H9 (cell line): ENCODE measurements around the gene HSD17B2. TPM values are rescaled to one million over a fixed set of nuclear protein-coding genes. Genes with fewer than 3 reads are reported as not detected.

Experiments
- DNase-seq: peaks from one replicate; pipeline ENCODE4 v3.0.0-alpha.2; 2017
- H2AFZ ChIP-seq: one replicate; pipeline ENCODE4 v1.6.1; 2013; ENCODE audit warnings: mild to moderate bottlenecking, low read length, control low read depth, moderate library complexity
- H2AK5ac ChIP-seq: 2 replicates; pipeline ENCODE4 v1.6.1; 2013; ENCODE audit warnings: low read length, control low read depth, mixed read lengths; ENCODE audit not compliant: insufficient read length
- H2BK120ac ChIP-seq: one replicate; pipeline ENCODE4 v1.6.1; 2013; ENCODE audit warnings: low read depth, mild to moderate bottlenecking, low read length, control low read depth, inconsistent platforms; ENCODE audit not compliant: poor library complexity, severe bottlenecking
- H2BK12ac ChIP-seq: 2 replicates; pipeline ENCODE4 v1.6.1; 2013; ENCODE audit warnings: low read length, control low read depth, mixed read lengths, low read depth; ENCODE audit not compliant: insufficient read length
- H2BK15ac ChIP-seq: 2 replicates; pipeline ENCODE4 v1.6.1; 2013; ENCODE audit warnings: low read depth, low read length, control low read depth
- H2BK20ac ChIP-seq: one replicate; pipeline ENCODE4 v1.6.1; 2013; ENCODE audit warnings: low read depth, mild to moderate bottlenecking, low read length, control low read depth, inconsistent platforms; ENCODE audit not compliant: poor library complexity, severe bottlenecking
- H2BK5ac ChIP-seq: 2 replicates; pipeline ENCODE4 v1.6.1; 2013; ENCODE audit warnings: low read length, control low read depth, mixed read lengths; ENCODE audit not compliant: insufficient read length
- H3K14ac ChIP-seq: 2 replicates; pipeline ENCODE4 v1.6.1; 2013; ENCODE audit warnings: low read length, control low read depth; ENCODE audit not compliant: insufficient read depth
- H3K18ac ChIP-seq: 2 replicates; pipeline ENCODE4 v1.6.1; 2013; ENCODE audit warnings: low read depth, mild to moderate bottlenecking, mixed read lengths, low read length, control low read depth; ENCODE audit not compliant: insufficient read length
- H3K23ac ChIP-seq: 2 replicates; pipeline ENCODE4 v1.6.1; 2013; ENCODE audit warnings: low read length, control low read depth, mixed read lengths, low read depth; ENCODE audit not compliant: insufficient read length
- H3K23me2 ChIP-seq: 2 replicates; pipeline ENCODE4 v1.6.1; 2013; ENCODE audit warnings: low read depth, mild to moderate bottlenecking, mixed read lengths, low read length, control low read depth; ENCODE audit not compliant: insufficient read length, poor library complexity, severe bottlenecking
- H3K27ac ChIP-seq: 2 replicates; pipeline ENCODE4 v1.5.1; 2013; ENCODE audit warnings: low read length, control low read depth, mixed read lengths, low read depth; ENCODE audit not compliant: insufficient read length
- H3K27me3 ChIP-seq: 2 replicates; pipeline ENCODE4 v1.6.1; 2013; ENCODE audit warnings: low read length, control low read depth, inconsistent platforms; ENCODE audit not compliant: insufficient read depth
- H3K4ac ChIP-seq: 2 replicates; pipeline ENCODE4 v1.6.1; 2013; ENCODE audit warnings: low read depth, mild to moderate bottlenecking, control low read depth, inconsistent platforms, low read length, moderate library complexity
- H3K4me1 ChIP-seq: 2 replicates; pipeline ENCODE4 v1.6.1; 2013; ENCODE audit warnings: low read length, control low read depth, inconsistent platforms; ENCODE audit not compliant: insufficient read depth
- H3K4me2 ChIP-seq: 2 replicates; pipeline ENCODE4 v1.6.1; 2013; ENCODE audit warnings: low read length, control low read depth, mixed read lengths; ENCODE audit not compliant: insufficient read length, insufficient read depth
- H3K56ac ChIP-seq: 2 replicates; pipeline ENCODE4 v1.6.1; 2013; ENCODE audit warnings: low read depth, mild to moderate bottlenecking, mixed read lengths, low read length, control low read depth; ENCODE audit not compliant: insufficient read length
- H3K79me1 ChIP-seq: 2 replicates; pipeline ENCODE4 v1.6.1; 2013; ENCODE audit warnings: low read depth, mild to moderate bottlenecking, moderate library complexity, low read length, control low read depth, inconsistent platforms; ENCODE audit not compliant: insufficient read depth, poor library complexity, severe bottlenecking
- H3K79me2 ChIP-seq: 2 replicates; pipeline ENCODE4 v1.6.1; 2013; ENCODE audit warnings: low read length, control low read depth, inconsistent platforms; ENCODE audit not compliant: insufficient read depth
- H3K9ac ChIP-seq: 2 replicates; pipeline ENCODE4 v1.6.1; 2013; ENCODE audit warnings: low read length, control low read depth, mixed read lengths; ENCODE audit not compliant: insufficient read length; ENCODE audit errors: extremely low read depth
- H3K9me3 ChIP-seq: one replicate; pipeline ENCODE4 v1.6.1; 2013; ENCODE audit warnings: low read depth, low read length, inconsistent platforms; ENCODE audit not compliant: control insufficient read depth
- H3T11ph ChIP-seq: one replicate; pipeline ENCODE4 v1.6.1; 2013; ENCODE audit warnings: mild to moderate bottlenecking, low read length, control low read depth, inconsistent platforms
- H4K20me1 ChIP-seq: one replicate; pipeline ENCODE4 v1.6.1; 2013; ENCODE audit not compliant: control insufficient read depth, insufficient read length, insufficient read depth
- H4K5ac ChIP-seq: 2 replicates; pipeline ENCODE4 v1.6.1; 2013; ENCODE audit warnings: low read depth, mild to moderate bottlenecking, mixed read lengths, low read length, control low read depth; ENCODE audit not compliant: insufficient read length
- H4K8ac ChIP-seq: replicated peaks from 2 replicates; pipeline ENCODE4 v1.6.1; 2013; ENCODE audit warnings: low read length, control low read depth, mixed read lengths, low read depth; ENCODE audit not compliant: insufficient read length
- H4K91ac ChIP-seq: 2 replicates; pipeline ENCODE4 v1.6.1; 2013; ENCODE audit warnings: low read depth, mild to moderate bottlenecking, moderate library complexity, mixed read lengths, low read length, control low read depth; ENCODE audit not compliant: insufficient read length
- H3K27ac Mint-ChIP-seq, 3 experiments: 2 replicates in 2 of 3; 3 replicates in 1 of 3; pipeline ENCODE4 v1.8.0; 2020 to 2021; ENCODE audit warnings: mixed read lengths in 3 of 3, mild to moderate bottlenecking in 1 of 3, moderate library complexity in 1 of 3
- H3K27me3 Mint-ChIP-seq: 2 replicates; pipeline ENCODE4 v1.8.0; 2021; ENCODE audit warnings: low read depth, mild to moderate bottlenecking, moderate library complexity, mixed read lengths
- H3K36me3 Mint-ChIP-seq, 3 experiments: 2 replicates in 2 of 3; 3 replicates in 1 of 3; pipeline ENCODE4 v1.8.0; 2020 to 2021; ENCODE audit warnings: low read depth in 3 of 3, mixed read lengths in 3 of 3; ENCODE audit not compliant: insufficient read depth in 1 of 3
- H3K4me1 Mint-ChIP-seq, 2 experiments: 2 replicates each; pipeline ENCODE4 v1.8.0; 2020; ENCODE audit warnings: mixed read lengths in 2 of 2
- H3K4me3 Mint-ChIP-seq, 2 experiments: 2 replicates in 1 of 2; 3 replicates in 1 of 2; pipeline ENCODE4 v1.8.0; 2020 to 2021; ENCODE audit warnings: mild to moderate bottlenecking in 2 of 2, mixed read lengths in 2 of 2, moderate library complexity in 1 of 2
- H3K9me3 Mint-ChIP-seq, 2 experiments: 2 replicates in 1 of 2; 3 replicates in 1 of 2; pipeline ENCODE4 v1.8.0; 2020; ENCODE audit warnings: mild to moderate bottlenecking in 2 of 2, mixed read lengths in 2 of 2, moderate library complexity in 1 of 2
- CTCF ChIP-seq: fragments of 200-600 bp; sonication (generic); conservative IDR thresholded peaks from 3 replicates; pipeline ENCODE4 v1.8.0; 2021; ENCODE audit warnings: antibody characterized with exemption, mild to moderate bottlenecking
- whole genome bisulfite sequencing: extraction: QIAGEN DNeasy Blood & Tissue Kit; methylation state at CpG from one replicate; pipeline ENCODE4 v1.1.7; 2013; ENCODE audit warnings: missing lambda C conversion rate, low lambda C conversion rate, mixed read lengths; ENCODE audit not compliant: insufficient read length; ENCODE audit errors: extremely low coverage; 5-methylcytosine and 5-hydroxymethylcytosine counted together
- total RNA-seq: library from RNA; stranded (reverse); gene quantifications from 2 replicates; pipeline ENCODE4 v1.2.1, GENCODE V29; 2021

The HSD17B2 gene
- total RNA-seq, 1 experiment from 2014 or later = not detected

GRCh38 chr16:82105107-82105506 is 70.1 kb downstream of the HSD17B2 start:
- Histone ChIP-seq H3K9ac (no peak overlapping the region), H3K14ac (no peak overlapping the region), H2BK20ac (no peak overlapping the region), H3K79me2 (no peaks in the 10 kb centered on the region), H4K5ac (no peak overlapping the region), H3K23me2 (no peaks in the 10 kb centered on the region), H2BK120ac (no peak overlapping the region), H2AK5ac (no peak overlapping the region), H2AFZ (no peak overlapping the region), H3T11ph (no peak overlapping the region), H3K4me1 (no peaks in the 10 kb centered on the region), H3K4ac (no peak overlapping the region), H3K18ac (no peak overlapping the region), H3K4me2 (no peak overlapping the region), H3K9me3 (no peaks in the 10 kb centered on the region), H2BK15ac (no peak overlapping the region), H3K56ac (no peak overlapping the region), H3K27me3 (no peaks in the 10 kb centered on the region), H4K20me1 (no peaks in the 10 kb centered on the region), H3K79me1 (no peaks in the 10 kb centered on the region), H4K91ac (no peak overlapping the region), H4K8ac (no peak overlapping the region), H3K23ac (no peak overlapping the region), H3K27ac (no peak overlapping the region), H2BK5ac (no peak overlapping the region), H2BK12ac (no peak overlapping the region)
- Mint-ChIP-seq H3K27ac (no peak overlapping the region), H3K27me3 (peaks cover 4% of the 10 kb centered on the region; the same call in 1 of the 2 replicates), H3K9me3 (no peaks in the 10 kb centered on the region; a peak in 1 of 5 replicates), H3K4me3 (no peak overlapping the region), H3K4me1 (peaks cover 2 to 5% of the 10 kb centered on the region in 2 experiments; a peak in 3 of 4 replicates), H3K36me3 (peaks cover 0 to under 1% (median 0%) of the 10 kb centered on the region in 3 experiments; a peak in 2 of 7 replicates)
- WGBS = no CpG with 5 or more reads among the region's 8 CpGs
- DNase-seq = no peak
- TF ChIP-seq CTCF = no peak
